HepG2 (cell line): ENCODE data around the gene FNDC4. TPM values are rescaled to one million over a fixed set of nuclear protein-coding genes. Genes with fewer than 3 reads are reported as not detected.
A peak's percentile ranks its signal among the peaks of the same experiment; 100 is the strongest.

Experiments used
- AHR ChIP-seq: IDR thresholded peaks from 2 replicates; pipeline ENCODE4 v1.6.1; 2018; ENCODE audit warnings: missing genetic modification reagents, missing compliant biosample characterization
- BRCA1 ChIP-seq: sonication (generic); formaldehyde crosslinking; IDR thresholded peaks from 2 replicates; pipeline ENCODE4 v1.4.0; 2020; ENCODE audit warnings: missing genetic modification reagents
- CHD2 ChIP-seq: IDR thresholded peaks from 2 replicates; pipeline ENCODE4 v1.6.1; 2011; ENCODE audit warnings: low read depth, low read length, improper control_type of control experiment
- CREM ChIP-seq, 2 experiments: sonication (generic) in 1 of 2; formaldehyde crosslinking in 1 of 2; IDR thresholded peaks; 2 replicates each; pipeline versions ENCODE4 v1.4.0 to v1.6.1; 2016 to 2020; ENCODE audit warnings: antibody characterized with exemption in 1 of 2, mild to moderate bottlenecking in 1 of 2, missing genetic modification reagents in 1 of 2
- JUN ChIP-seq: sonication (generic); formaldehyde crosslinking; IDR thresholded peaks from 2 replicates; pipeline ENCODE4 v1.4.0; 2020; ENCODE audit warnings: mild to moderate bottlenecking, missing genetic modification reagents
- KDM4B ChIP-seq: sonication (generic); formaldehyde crosslinking; IDR thresholded peaks from 2 replicates; pipeline ENCODE4 v1.4.0; 2020; ENCODE audit warnings: missing genetic modification reagents
- POGZ ChIP-seq: sonication (generic); formaldehyde crosslinking; IDR thresholded peaks from 2 replicates; pipeline ENCODE4 v1.4.0; 2020; ENCODE audit warnings: mild to moderate bottlenecking, missing genetic modification reagents
- PTBP1 ChIP-seq: fragments of 200-400 bp; formaldehyde crosslinking; IDR thresholded peaks from 2 replicates; pipeline ENCODE4 v1.6.1; 2018; ENCODE audit warnings: low read length, low read depth; ENCODE audit not compliant: poor library complexity, severe bottlenecking
- RAD21 ChIP-seq: fragments of 450-650 bp; formaldehyde crosslinking; IDR thresholded peaks from 2 replicates; pipeline ENCODE4 v1.5.0; 2020; ENCODE audit warnings: mild to moderate bottlenecking
- RARA ChIP-seq: IDR thresholded peaks from 2 replicates; pipeline ENCODE4 v1.6.1; 2016; ENCODE audit warnings: missing genetic modification reagents, missing compliant biosample characterization
- SIN3A ChIP-seq: IDR thresholded peaks from 2 replicates; pipeline ENCODE4 v1.6.1; 2011; ENCODE audit warnings: low read depth, mild to moderate bottlenecking, control low read depth, low read length, borderline replicate concordance
- SP5 ChIP-seq: IDR thresholded peaks from 2 replicates; pipeline ENCODE4 v1.6.1; 2016; ENCODE audit warnings: low read depth, borderline replicate concordance
- SSRP1 ChIP-seq: IDR thresholded peaks from 2 replicates; pipeline ENCODE4 v1.6.1; 2016; ENCODE audit warnings: control low read depth
- WIZ ChIP-seq: sonication (generic); formaldehyde crosslinking; IDR thresholded peaks from 2 replicates; pipeline ENCODE4 v1.5.1; 2020; ENCODE audit warnings: mild to moderate bottlenecking, missing genetic modification reagents
- ZKSCAN5 ChIP-seq: sonication (generic); formaldehyde crosslinking; IDR thresholded peaks from 2 replicates; pipeline ENCODE4 v1.5.1; 2020; ENCODE audit warnings: mild to moderate bottlenecking, missing genetic modification reagents
- ZNF12 ChIP-seq: sonication (generic); formaldehyde crosslinking; IDR thresholded peaks from 2 replicates; pipeline ENCODE4 v1.5.0; 2020; ENCODE audit warnings: missing genetic modification reagents
- ZNF274 ChIP-seq: sonication (generic); formaldehyde crosslinking; IDR thresholded peaks from 2 replicates; pipeline ENCODE4 v1.5.1; 2020; ENCODE audit warnings: mild to moderate bottlenecking, missing genetic modification reagents
- ZNF34 ChIP-seq: sonication (generic); formaldehyde crosslinking; IDR thresholded peaks from 2 replicates; pipeline ENCODE4 v1.4.0; 2020; ENCODE audit warnings: mild to moderate bottlenecking, missing genetic modification reagents, borderline replicate concordance
- ZNF354B ChIP-seq: sonication (generic); formaldehyde crosslinking; IDR thresholded peaks from 2 replicates; pipeline ENCODE4 v1.8.0; 2022; ENCODE audit warnings: mild to moderate bottlenecking, missing genetic modification reagents
- ZNF740 ChIP-seq: sonication (generic); formaldehyde crosslinking; IDR thresholded peaks from 2 replicates; pipeline ENCODE4 v1.4.0; 2020; ENCODE audit warnings: missing genetic modification reagents
- ZNF768 ChIP-seq: sonication (generic); formaldehyde crosslinking; IDR thresholded peaks from 2 replicates; pipeline ENCODE4 v1.4.0; 2020; ENCODE audit warnings: missing genetic modification reagents
- ZNF772 ChIP-seq: sonication (generic); formaldehyde crosslinking; IDR thresholded peaks from 2 replicates; pipeline ENCODE4 v1.5.0; 2020; ENCODE audit warnings: mild to moderate bottlenecking, missing genetic modification reagents
- ZSCAN25 ChIP-seq: sonication (generic); formaldehyde crosslinking; IDR thresholded peaks from 2 replicates; pipeline ENCODE4 v1.8.0; 2022; ENCODE audit warnings: mild to moderate bottlenecking, missing genetic modification reagents
- polyA plus RNA-seq, 8 experiments: library from polyadenylated mRNA; depleted of rRNA in 3 of 8; stranded (reverse) in 7 of 8; unstranded in 1 of 8; fragments of >200 nt; fragmentation: Illumina TruSeq in 4 of 8; extraction: Trizol in 4 of 8; gene quantifications; 2 replicates each; pipeline versions ENCODE4 v1.2.1 to v1.2.3, GENCODE V29; 2011 to 2016; ENCODE audit warnings: low read depth in 4 of 8, missing spikeins in 1 of 8, mixed read lengths in 1 of 8; ENCODE audit not compliant: insufficient read depth in 1 of 8
- total RNA-seq, 5 experiments: library from RNA; depleted of rRNA; stranded (reverse); fragments of >200 nt; fragmentation: Illumina TruSeq; extraction: Trizol; gene quantifications; 2 replicates each; pipeline ENCODE4 v1.2.3, GENCODE V29; 2016; ENCODE audit warnings: low read depth in 1 of 5
- TF ChIP-seq, protein P1 (sequence below): sonication (generic); formaldehyde crosslinking; IDR thresholded peaks from 2 replicates; pipeline ENCODE4 v1.4.0; 2020; ENCODE audit warnings: missing genetic modification reagents
- TF ChIP-seq, protein P2 (sequence below): sonication (generic); formaldehyde crosslinking; IDR thresholded peaks from 2 replicates; pipeline ENCODE4 v1.4.0; 2020; ENCODE audit warnings: mild to moderate bottlenecking, low read depth, missing genetic modification reagents
- TF ChIP-seq, protein P3 (sequence below): sonication (generic); formaldehyde crosslinking; IDR thresholded peaks from 2 replicates; pipeline ENCODE4 v1.8.1; 2023; ENCODE audit warnings: mild to moderate bottlenecking, missing genetic modification reagents, borderline replicate concordance

Gene FNDC4
- total and polyA plus RNA-seq, 2 of the 13 experiments (the other 11 are each of a cell fraction or from before 2014, with no cell fraction given): 9.0 to 17.4 TPM

GRCh38 chr2:27489498-27490397 lies 5.3 kb downstream of the FNDC4 start, which contains the start of gene IFT172 (continued):
- TF ChIP-seq, protein P1, sequence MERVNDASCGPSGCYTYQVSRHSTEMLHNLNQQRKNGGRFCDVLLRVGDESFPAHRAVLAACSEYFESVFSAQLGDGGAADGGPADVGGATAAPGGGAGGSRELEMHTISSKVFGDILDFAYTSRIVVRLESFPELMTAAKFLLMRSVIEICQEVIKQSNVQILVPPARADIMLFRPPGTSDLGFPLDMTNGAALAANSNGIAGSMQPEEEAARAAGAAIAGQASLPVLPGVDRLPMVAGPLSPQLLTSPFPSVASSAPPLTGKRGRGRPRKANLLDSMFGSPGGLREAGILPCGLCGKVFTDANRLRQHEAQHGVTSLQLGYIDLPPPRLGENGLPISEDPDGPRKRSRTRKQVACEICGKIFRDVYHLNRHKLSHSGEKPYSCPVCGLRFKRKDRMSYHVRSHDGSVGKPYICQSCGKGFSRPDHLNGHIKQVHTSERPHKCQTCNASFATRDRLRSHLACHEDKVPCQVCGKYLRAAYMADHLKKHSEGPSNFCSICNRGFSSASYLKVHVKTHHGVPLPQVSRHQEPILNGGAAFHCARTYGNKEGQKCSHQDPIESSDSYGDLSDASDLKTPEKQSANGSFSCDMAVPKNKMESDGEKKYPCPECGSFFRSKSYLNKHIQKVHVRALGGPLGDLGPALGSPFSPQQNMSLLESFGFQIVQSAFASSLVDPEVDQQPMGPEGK: no peak; the same call in 1 of the 2 replicates
- TF ChIP-seq ZNF740 (CRISPR knock-in tag): no peak
- no peak for TF ChIP-seq WIZ
- no peak for TF ChIP-seq JUN
- TF ChIP-seq SP5 (CRISPR knock-in tag): peak; percentile 51; the same call in 1 of the 2 replicates
- no peak for TF ChIP-seq PTBP1
- TF ChIP-seq ZNF772: 0 out of 2 replicates have a peak, but pooled peaks have one; percentile 36
- no peak for TF ChIP-seq ZNF354B
- TF ChIP-seq RARA: no peak
- TF ChIP-seq ZNF768 (CRISPR knock-in tag): peak; percentile 28; the same call in 1 of the 2 replicates
- TF ChIP-seq SIN3A: peak; percentile 99
- no peak for TF ChIP-seq BRCA1 (CRISPR knock-in tag)
- TF ChIP-seq ZNF34 (CRISPR knock-in tag): no peak
- TF ChIP-seq AHR (CRISPR knock-in tag): 0 out of 2 replicates have a peak, but pooled peaks have one; percentile 76
- TF ChIP-seq ZNF12 (CRISPR knock-in tag): no peak
- peak; percentile 98 for TF ChIP-seq CREM (IDR thresholded peaks at IDR 0.05)
- TF ChIP-seq CREM (CRISPR knock-in tag; IDR thresholded peaks at IDR 0.05): peak; percentile 79
- peak; percentile 46; the same call in 1 of the 2 replicates for TF ChIP-seq CHD2
- TF ChIP-seq ZSCAN25 (CRISPR knock-in tag): peak; percentile 44; the same call in 1 of the 2 replicates
- TF ChIP-seq, protein P2, sequence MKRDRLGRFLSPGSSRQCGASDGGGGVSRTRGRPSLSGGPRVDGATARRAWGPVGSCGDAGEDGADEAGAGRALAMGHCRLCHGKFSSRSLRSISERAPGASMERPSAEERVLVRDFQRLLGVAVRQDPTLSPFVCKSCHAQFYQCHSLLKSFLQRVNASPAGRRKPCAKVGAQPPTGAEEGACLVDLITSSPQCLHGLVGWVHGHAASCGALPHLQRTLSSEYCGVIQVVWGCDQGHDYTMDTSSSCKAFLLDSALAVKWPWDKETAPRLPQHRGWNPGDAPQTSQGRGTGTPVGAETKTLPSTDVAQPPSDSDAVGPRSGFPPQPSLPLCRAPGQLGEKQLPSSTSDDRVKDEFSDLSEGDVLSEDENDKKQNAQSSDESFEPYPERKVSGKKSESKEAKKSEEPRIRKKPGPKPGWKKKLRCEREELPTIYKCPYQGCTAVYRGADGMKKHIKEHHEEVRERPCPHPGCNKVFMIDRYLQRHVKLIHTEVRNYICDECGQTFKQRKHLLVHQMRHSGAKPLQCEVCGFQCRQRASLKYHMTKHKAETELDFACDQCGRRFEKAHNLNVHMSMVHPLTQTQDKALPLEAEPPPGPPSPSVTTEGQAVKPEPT (CRISPR knock-in tag): no peak
- peak; percentile 31; the same call in 1 of the 2 replicates for TF ChIP-seq SSRP1 (CRISPR knock-in tag)
- TF ChIP-seq, protein P3, sequence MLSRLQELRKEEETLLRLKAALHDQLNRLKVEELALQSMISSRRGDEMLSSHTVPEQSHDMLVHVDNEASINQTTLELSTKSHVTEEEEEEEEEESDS (CRISPR knock-in tag): peak; percentile 54; the same call in 1 of the 2 replicates
- no peak for TF ChIP-seq ZKSCAN5 (CRISPR knock-in tag)
- TF ChIP-seq ZNF274: peak; percentile 84
- no peak; the same call in 1 of the 2 replicates for TF ChIP-seq RAD21 (CRISPR knock-in tag)
- no peak for TF ChIP-seq KDM4B (CRISPR knock-in tag)
- TF ChIP-seq POGZ: peak; percentile 78
